SK-N-SH (cell line): ENCODE data around the gene EDDM13. TPM values are rescaled to one million over a fixed set of nuclear protein-coding genes. Genes with fewer than 3 reads are reported as not detected.

Experiments
- CTCF ChIA-PET: fragments of 300-600, 350-600 bp; formaldehyde crosslinking; extraction: SDS; loops from one replicate; lab custom pipeline; 2021; lab: Yijun Ruan, JAX
- POLR2A ChIA-PET: fragments of 350-600 bp; sonication (Branson Sonifier 250); formaldehyde crosslinking; extraction: SDS; loops from one replicate; lab custom pipeline; 2020; ENCODE audit warnings: antibody characterized with exemption, inconsistent platforms; lab: Yijun Ruan, JAX
- DNase-seq: peaks from one replicate; pipeline ENCODE4 v3.0.0; 2012
- H2AFZ ChIP-seq: fragments of 200-600 bp; sonication (generic); 2 replicates; pipeline ENCODE4 v1.8.1; 2016; ENCODE audit warnings: antibody characterized with exemption, mild to moderate bottlenecking, low read depth
- H3F3A ChIP-seq: fragments of 200-600 bp; sonication (generic); replicated peaks from 2 replicates; pipeline ENCODE3; 2016; ENCODE audit warnings: antibody characterized with exemption, mild to moderate bottlenecking; ENCODE audit not compliant: insufficient read depth
- H3K27ac ChIP-seq, 2 experiments: fragments of 200-500 bp in 1 of 2; fragments of 200-600 bp in 1 of 2; sonication (Bioruptor generic) in 1 of 2; sonication (generic), shearing (Covaris generic) in 1 of 2; 2 replicates each; pipeline versions ENCODE4 v1.5.1 to v1.6.1; 2014 to 2016; ENCODE audit warnings: low read depth in 2 of 2, inconsistent platforms in 1 of 2, low read length in 1 of 2, mild to moderate bottlenecking in 1 of 2, mixed read lengths in 1 of 2
- H3K27me3 ChIP-seq: fragments of 200-600 bp; sonication (generic), shearing (Covaris generic); 2 replicates; pipeline ENCODE4 v1.6.1; 2016; ENCODE audit warnings: mixed run types; ENCODE audit not compliant: insufficient read depth
- H3K36me3 ChIP-seq, 2 experiments: fragments of 200-500 bp in 1 of 2; fragments of 200-600 bp in 1 of 2; sonication (Bioruptor generic) in 1 of 2; sonication (generic) in 1 of 2; replicated peaks in 1 of 2; 2 replicates each; pipeline versions ENCODE3 to v1.5.1; 2014 to 2016; ENCODE audit warnings: low read length in 1 of 2, mild to moderate bottlenecking in 1 of 2; ENCODE audit not compliant: insufficient read depth in 2 of 2, control insufficient read depth in 1 of 2
- H3K4me1 ChIP-seq, 2 experiments: fragments of 200-500 bp in 1 of 2; fragments of 200-600 bp in 1 of 2; sonication (Bioruptor generic) in 1 of 2; sonication (generic), shearing (Covaris generic) in 1 of 2; 2 replicates each; pipeline versions ENCODE4 v1.5.1 to v1.6.1; 2014 to 2016; ENCODE audit warnings: low read depth in 1 of 2, low read length in 1 of 2, mixed run types in 1 of 2; ENCODE audit not compliant: insufficient read depth in 2 of 2, control insufficient read depth in 1 of 2
- H3K4me2 ChIP-seq: fragments of 200-600 bp; sonication (generic), shearing (Covaris generic); 2 replicates; pipeline ENCODE4 v1.6.1; 2017; ENCODE audit warnings: mixed run types
- H3K4me3 ChIP-seq, 2 experiments: fragments of 200-500 bp in 1 of 2; fragments of 200-600 bp in 1 of 2; sonication (Bioruptor generic) in 1 of 2; sonication (generic), shearing (Covaris generic) in 1 of 2; 2 replicates each; pipeline versions ENCODE4 v1.5.1 to v1.8.1; 2014 to 2016; ENCODE audit warnings: low read depth in 2 of 2, inconsistent platforms in 1 of 2, low read length in 1 of 2, mild to moderate bottlenecking in 1 of 2, mixed read lengths in 1 of 2, moderate library complexity in 1 of 2
- H3K79me2 ChIP-seq: fragments of 200-600 bp; sonication (generic); 2 replicates; pipeline ENCODE4 v1.8.1; 2017; ENCODE audit warnings: mild to moderate bottlenecking; ENCODE audit not compliant: insufficient read depth
- H3K9ac ChIP-seq: fragments of 200-600 bp; sonication (generic); 2 replicates; pipeline ENCODE4 v1.6.1; 2017; ENCODE audit warnings: mixed run types
- H3K9me2 ChIP-seq: fragments of 200-600 bp; sonication (generic); 2 replicates; pipeline ENCODE4 v1.6.1; 2017; ENCODE audit warnings: mixed run types
- H3K9me3 ChIP-seq: fragments of 200-600 bp; sonication (generic); 2 replicates; pipeline ENCODE4 v1.6.1; 2017; ENCODE audit warnings: mixed run types, mild to moderate bottlenecking, moderate library complexity
- H4K20me1 ChIP-seq: fragments of 200-600 bp; sonication (generic); 2 replicates; pipeline ENCODE4 v1.6.1; 2017; ENCODE audit warnings: mild to moderate bottlenecking, mixed run types; ENCODE audit not compliant: insufficient read depth
- CHD2 ChIP-seq: fragments of 150-350 bp; IDR thresholded peaks from 2 replicates; pipeline ENCODE4 v1.6.1; 2018; ENCODE audit warnings: low read length; ENCODE audit not compliant: partially characterized antibody
- FOSL2 ChIP-seq: IDR thresholded peaks from 2 replicates; pipeline ENCODE4 v1.4.0; 2012; ENCODE audit warnings: low read depth, mild to moderate bottlenecking, moderate library complexity, borderline replicate concordance
- FOXJ3 ChIP-seq: sonication (generic); formaldehyde crosslinking; IDR thresholded peaks from 2 replicates; pipeline ENCODE4 v1.5.1; 2020; ENCODE audit warnings: mild to moderate bottlenecking, missing genetic modification reagents
- FOXM1 ChIP-seq: IDR thresholded peaks from 2 replicates; pipeline ENCODE4 v1.4.0; 2012; ENCODE audit warnings: low read depth, mild to moderate bottlenecking
- GABPA ChIP-seq: IDR thresholded peaks from 2 replicates; pipeline ENCODE4 v1.4.0; 2012; ENCODE audit warnings: low read depth, mild to moderate bottlenecking
- GATA2 ChIP-seq: sonication (generic); formaldehyde crosslinking; IDR thresholded peaks from 2 replicates; pipeline ENCODE4 v1.5.0; 2020; ENCODE audit warnings: mild to moderate bottlenecking, missing genetic modification reagents
- JUND ChIP-seq: IDR thresholded peaks from 2 replicates; pipeline ENCODE4 v1.4.0; 2012
- MEF2A ChIP-seq: IDR thresholded peaks from 2 replicates; pipeline ENCODE4 v1.4.0; 2012; ENCODE audit warnings: low read depth, borderline replicate concordance
- NRF1 ChIP-seq: IDR thresholded peaks from 2 replicates; pipeline ENCODE4 v1.6.1; 2012; ENCODE audit warnings: low read depth, mild to moderate bottlenecking, low read length
- POLR2AphosphoS5 ChIP-seq: IDR thresholded peaks from 2 replicates; pipeline ENCODE4 v1.6.1; 2012; ENCODE audit warnings: low read depth, low read length
- RAD21 ChIP-seq: IDR thresholded peaks from 2 replicates; pipeline ENCODE4 v1.6.1; 2012; ENCODE audit warnings: mild to moderate bottlenecking, low read length
- RCOR1 ChIP-seq: fragments of 150-350 bp; IDR thresholded peaks from 2 replicates; pipeline ENCODE4 v1.6.1; 2017; ENCODE audit warnings: antibody characterized with exemption, low read length
- WGBS: methylation state at CpG from one replicate; pipeline ENCODE4 v1.1.6; 2017; ENCODE audit warnings: low lambda C conversion rate; 5-methylcytosine and 5-hydroxymethylcytosine counted together
- polyA plus RNA-seq, 3 experiments: library from polyadenylated mRNA; depleted of rRNA; stranded (reverse); fragments of >200 nt; gene quantifications; 2 replicates each; pipeline ENCODE4 v1.2.3, GENCODE V29; 2012
- TF ChIP-seq, protein P1 (sequence below): IDR thresholded peaks from 2 replicates; pipeline ENCODE4 v1.6.1; 2012; ENCODE audit warnings: mild to moderate bottlenecking, low read depth, low read length, moderate library complexity
- TF ChIP-seq, protein P2 (sequence below): fragments of 200-600 bp; sonication (generic); IDR thresholded peaks from 2 replicates; pipeline ENCODE4 v1.6.1; 2017; ENCODE audit warnings: antibody characterized with exemption, mild to moderate bottlenecking, moderate library complexity
- TF ChIP-seq, protein P3 (sequence below): IDR thresholded peaks from 2 replicates; pipeline ENCODE4 v1.4.0; 2012; ENCODE audit warnings: low read depth, borderline replicate concordance

EDDM13 gene
- polyA plus RNA-seq, 1 of the 3 experiments (the other 2 are of a cell fraction) = not detected

DNA sequence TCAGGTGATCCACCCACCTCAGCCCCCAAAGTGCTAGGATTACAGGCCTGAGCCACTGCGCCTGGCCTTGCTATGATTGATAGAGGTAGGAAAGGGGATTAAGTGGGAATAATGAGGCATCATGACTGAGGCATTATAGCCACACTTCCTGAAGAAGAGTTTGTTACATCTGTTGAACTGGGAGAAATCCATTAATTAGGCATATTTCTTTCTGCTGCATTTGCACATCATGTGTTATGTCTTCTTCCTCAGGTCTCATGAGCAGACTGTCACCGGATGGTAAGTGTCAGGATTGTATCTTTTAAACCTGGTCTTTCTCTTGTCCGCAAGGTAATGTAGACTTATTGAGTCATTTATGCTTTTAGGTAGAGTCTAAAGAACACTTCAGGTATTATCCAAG is 12.2 kb downstream of the EDDM13 start:
- CTCF ChIA-PET = no interaction called here
- Histone ChIP-seq H2AFZ (no peak overlapping the region), H3K9ac (no peak overlapping the region), H3K27me3 (no peaks in the 10 kb centered on the region), H3K36me3 (peaks cover 0 to 4% of the 10 kb centered on the region in 2 experiments), H4K20me1 (no peaks in the 10 kb centered on the region), H3K4me3 (no peak overlapping the region), H3K4me2 (no peak overlapping the region), H3K9me2 (no peaks in the 10 kb centered on the region), H3F3A (peaks cover 3% of the 10 kb centered on the region), H3K9me3 (no peaks in the 10 kb centered on the region), H3K27ac (no peak overlapping the region), H3K79me2 (no peaks in the 10 kb centered on the region), H3K4me1 (no peaks in the 10 kb centered on the region)
- no peak for DNase-seq
- POLR2A ChIA-PET = no interaction called here
- WGBS = 97% methylated on average over 3 of the region's 3 CpGs
- TF ChIP-seq FOSL2 (no peak), POLR2AphosphoS5 (no peak), FOXM1 (no peak), RCOR1 (no peak), JUND (no peak), MEF2A (no peak), CHD2 (no peak), GATA2 (CRISPR knock-in tag) (no peak), RAD21 (no peak), GABPA (no peak), FOXJ3 (CRISPR knock-in tag) (no peak), NRF1 (no peak)
- TF ChIP-seq, protein P1, sequence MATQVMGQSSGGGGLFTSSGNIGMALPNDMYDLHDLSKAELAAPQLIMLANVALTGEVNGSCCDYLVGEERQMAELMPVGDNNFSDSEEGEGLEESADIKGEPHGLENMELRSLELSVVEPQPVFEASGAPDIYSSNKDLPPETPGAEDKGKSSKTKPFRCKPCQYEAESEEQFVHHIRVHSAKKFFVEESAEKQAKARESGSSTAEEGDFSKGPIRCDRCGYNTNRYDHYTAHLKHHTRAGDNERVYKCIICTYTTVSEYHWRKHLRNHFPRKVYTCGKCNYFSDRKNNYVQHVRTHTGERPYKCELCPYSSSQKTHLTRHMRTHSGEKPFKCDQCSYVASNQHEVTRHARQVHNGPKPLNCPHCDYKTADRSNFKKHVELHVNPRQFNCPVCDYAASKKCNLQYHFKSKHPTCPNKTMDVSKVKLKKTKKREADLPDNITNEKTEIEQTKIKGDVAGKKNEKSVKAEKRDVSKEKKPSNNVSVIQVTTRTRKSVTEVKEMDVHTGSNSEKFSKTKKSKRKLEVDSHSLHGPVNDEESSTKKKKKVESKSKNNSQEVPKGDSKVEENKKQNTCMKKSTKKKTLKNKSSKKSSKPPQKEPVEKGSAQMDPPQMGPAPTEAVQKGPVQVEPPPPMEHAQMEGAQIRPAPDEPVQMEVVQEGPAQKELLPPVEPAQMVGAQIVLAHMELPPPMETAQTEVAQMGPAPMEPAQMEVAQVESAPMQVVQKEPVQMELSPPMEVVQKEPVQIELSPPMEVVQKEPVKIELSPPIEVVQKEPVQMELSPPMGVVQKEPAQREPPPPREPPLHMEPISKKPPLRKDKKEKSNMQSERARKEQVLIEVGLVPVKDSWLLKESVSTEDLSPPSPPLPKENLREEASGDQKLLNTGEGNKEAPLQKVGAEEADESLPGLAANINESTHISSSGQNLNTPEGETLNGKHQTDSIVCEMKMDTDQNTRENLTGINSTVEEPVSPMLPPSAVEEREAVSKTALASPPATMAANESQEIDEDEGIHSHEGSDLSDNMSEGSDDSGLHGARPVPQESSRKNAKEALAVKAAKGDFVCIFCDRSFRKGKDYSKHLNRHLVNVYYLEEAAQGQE = no peak
- TF ChIP-seq, protein P2, sequence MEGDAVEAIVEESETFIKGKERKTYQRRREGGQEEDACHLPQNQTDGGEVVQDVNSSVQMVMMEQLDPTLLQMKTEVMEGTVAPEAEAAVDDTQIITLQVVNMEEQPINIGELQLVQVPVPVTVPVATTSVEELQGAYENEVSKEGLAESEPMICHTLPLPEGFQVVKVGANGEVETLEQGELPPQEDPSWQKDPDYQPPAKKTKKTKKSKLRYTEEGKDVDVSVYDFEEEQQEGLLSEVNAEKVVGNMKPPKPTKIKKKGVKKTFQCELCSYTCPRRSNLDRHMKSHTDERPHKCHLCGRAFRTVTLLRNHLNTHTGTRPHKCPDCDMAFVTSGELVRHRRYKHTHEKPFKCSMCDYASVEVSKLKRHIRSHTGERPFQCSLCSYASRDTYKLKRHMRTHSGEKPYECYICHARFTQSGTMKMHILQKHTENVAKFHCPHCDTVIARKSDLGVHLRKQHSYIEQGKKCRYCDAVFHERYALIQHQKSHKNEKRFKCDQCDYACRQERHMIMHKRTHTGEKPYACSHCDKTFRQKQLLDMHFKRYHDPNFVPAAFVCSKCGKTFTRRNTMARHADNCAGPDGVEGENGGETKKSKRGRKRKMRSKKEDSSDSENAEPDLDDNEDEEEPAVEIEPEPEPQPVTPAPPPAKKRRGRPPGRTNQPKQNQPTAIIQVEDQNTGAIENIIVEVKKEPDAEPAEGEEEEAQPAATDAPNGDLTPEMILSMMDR = no peak
- TF ChIP-seq, protein P3, sequence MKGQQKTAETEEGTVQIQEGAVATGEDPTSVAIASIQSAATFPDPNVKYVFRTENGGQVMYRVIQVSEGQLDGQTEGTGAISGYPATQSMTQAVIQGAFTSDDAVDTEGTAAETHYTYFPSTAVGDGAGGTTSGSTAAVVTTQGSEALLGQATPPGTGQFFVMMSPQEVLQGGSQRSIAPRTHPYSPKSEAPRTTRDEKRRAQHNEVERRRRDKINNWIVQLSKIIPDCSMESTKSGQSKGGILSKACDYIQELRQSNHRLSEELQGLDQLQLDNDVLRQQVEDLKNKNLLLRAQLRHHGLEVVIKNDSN = no peak
